Left lung (tissue), 10 donors: ENCODE data around the gene SVEP1. TPM values are rescaled to one million over a fixed set of nuclear protein-coding genes. Genes with fewer than 3 reads are reported as not detected.

Experiments used
- ATAC-seq: fragments of 200-7000 bp; cut with Tn5 transposase; one replicate; pipeline ENCODE4 v1.9.1; 2020; ENCODE audit warnings: moderate library complexity
- DNase-seq, 4 donors: peaks; one replicate each; pipeline ENCODE4 v3.0.0-alpha.2; 2013 to 2020
- H3K27ac ChIP-seq, 2 donors: fragments of 200-600 bp; sonication (generic) in 1 of 2; one replicate each; pipeline versions ENCODE4 v1.5.0 to v1.8.0; 2020 to 2021
- H3K27me3 ChIP-seq, 2 donors: fragments of 200-600 bp; sonication (generic) in 1 of 2; one replicate each; pipeline versions ENCODE4 v1.5.0 to v1.8.0; 2020 to 2021
- H3K36me3 ChIP-seq, 2 donors: fragments of 200-600 bp; sonication (generic) in 1 of 2; one replicate each; pipeline versions ENCODE4 v1.5.0 to v1.8.0; 2020 to 2021
- H3K4me1 ChIP-seq, 2 donors: fragments of 200-600 bp; one replicate each; pipeline ENCODE4 v1.8.0; 2021
- H3K4me3 ChIP-seq, 2 donors: fragments of 200-600 bp; sonication (generic) in 1 of 2; one replicate each; pipeline versions ENCODE4 v1.5.0 to v1.8.0; 2020 to 2021; ENCODE audit warnings: mild to moderate bottlenecking in 1 of 2
- H3K9me3 ChIP-seq, 2 donors: fragments of 200-600 bp; sonication (generic) in 1 of 2; one replicate each; pipeline versions ENCODE4 v1.5.0 to v1.8.0; 2020 to 2021
- intact Hi-C, 2 donors: fragments of 100-400 bp; cut with DNase I; formaldehyde crosslinking; loops; one replicate each; pipeline versions ENCODE4 v1.11.2 to v1.14.2; 2022
- polyA plus RNA-seq, 6 donors: library from polyadenylated mRNA; unstranded; fragments of 120-200 nt; gene quantifications; one replicate each; pipeline ENCODE4 v1.2.1, GENCODE V29; 2013; ENCODE audit not compliant: insufficient read length in 6 of 6
- total RNA-seq, 2 donors: library from RNA; stranded (reverse); fragmentation: NEBNext Ultra II Directional; extraction: Animal tissue kit (Norgen Biotek cat#: 25700); gene quantifications; one replicate each; pipeline ENCODE4 v1.2.1, GENCODE V29; 2021
- TF ChIP-seq, protein P1 (sequence below), 2 donors: fragments of 200-600 bp; sonication (generic) in 1 of 2; IDR thresholded peaks; one replicate each; pipeline versions ENCODE4 v1.5.0 to v1.8.0; 2021; ENCODE audit warnings: antibody characterized with exemption in 2 of 2
- donor health status: DM: no; HTN: yes; CAD: no.
- donor health status: DM: no; HTN: no; CAD: no.

SVEP1 gene
- total and polyA plus RNA-seq, 8 donors = 21.7 to 36.2 (median 27.7) TPM

DNA sequence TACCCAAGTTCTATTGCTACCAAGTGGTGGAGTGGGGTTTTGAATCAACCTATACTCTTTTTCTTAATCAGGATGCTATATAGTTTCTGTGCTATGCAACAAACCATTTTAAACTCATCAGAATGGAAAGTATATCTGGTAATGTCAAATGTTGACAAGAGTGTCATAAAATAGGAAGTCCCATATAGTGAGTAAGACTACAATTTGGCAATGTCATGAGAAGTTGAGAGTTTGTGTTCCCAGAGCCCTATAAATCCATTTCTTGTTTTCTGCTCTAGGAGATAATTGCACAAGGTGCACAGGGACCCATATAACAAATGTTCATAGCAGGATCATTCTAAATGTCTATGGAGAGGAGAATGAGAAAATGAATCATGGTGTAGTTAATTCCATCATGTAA, 132.1 kb downstream of the SVEP1 start:
- Histone ChIP-seq H3K4me3 (no peak overlapping the region), H3K4me1 (no peaks in the 10 kb centered on the region), H3K9me3 (no peaks in the 10 kb centered on the region), H3K27ac (no peak overlapping the region), H3K27me3 (no peaks in the 10 kb centered on the region), H3K36me3 (no peaks in the 10 kb centered on the region)
- TF ChIP-seq, protein P1, sequence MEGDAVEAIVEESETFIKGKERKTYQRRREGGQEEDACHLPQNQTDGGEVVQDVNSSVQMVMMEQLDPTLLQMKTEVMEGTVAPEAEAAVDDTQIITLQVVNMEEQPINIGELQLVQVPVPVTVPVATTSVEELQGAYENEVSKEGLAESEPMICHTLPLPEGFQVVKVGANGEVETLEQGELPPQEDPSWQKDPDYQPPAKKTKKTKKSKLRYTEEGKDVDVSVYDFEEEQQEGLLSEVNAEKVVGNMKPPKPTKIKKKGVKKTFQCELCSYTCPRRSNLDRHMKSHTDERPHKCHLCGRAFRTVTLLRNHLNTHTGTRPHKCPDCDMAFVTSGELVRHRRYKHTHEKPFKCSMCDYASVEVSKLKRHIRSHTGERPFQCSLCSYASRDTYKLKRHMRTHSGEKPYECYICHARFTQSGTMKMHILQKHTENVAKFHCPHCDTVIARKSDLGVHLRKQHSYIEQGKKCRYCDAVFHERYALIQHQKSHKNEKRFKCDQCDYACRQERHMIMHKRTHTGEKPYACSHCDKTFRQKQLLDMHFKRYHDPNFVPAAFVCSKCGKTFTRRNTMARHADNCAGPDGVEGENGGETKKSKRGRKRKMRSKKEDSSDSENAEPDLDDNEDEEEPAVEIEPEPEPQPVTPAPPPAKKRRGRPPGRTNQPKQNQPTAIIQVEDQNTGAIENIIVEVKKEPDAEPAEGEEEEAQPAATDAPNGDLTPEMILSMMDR (IDR thresholded peaks at IDR 0.05) = no peak
- ATAC-seq (no peak), DNase-seq (no peak)
- intact Hi-C loops = no loop called here

DNA sequence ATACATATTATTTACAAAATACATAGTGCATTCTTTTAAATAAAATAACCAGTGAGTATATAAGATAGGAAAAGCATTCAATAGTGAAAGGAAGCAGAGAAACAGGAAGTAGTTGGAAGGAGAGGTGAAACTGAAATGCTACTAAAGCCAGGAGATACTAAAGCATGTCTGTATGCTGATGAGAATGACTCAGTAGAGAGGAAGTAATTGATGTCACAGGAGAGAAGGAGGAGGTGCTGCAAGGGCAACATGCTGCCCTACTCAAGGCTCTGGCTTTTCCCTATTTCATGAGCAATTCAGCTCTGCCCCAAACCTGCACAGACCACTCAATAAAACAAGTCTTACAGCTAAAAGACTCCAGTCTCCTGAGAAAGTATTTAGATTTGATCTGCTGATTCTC, 133.4 kb downstream of the SVEP1 start:
- no peaks in the 10 kb centered on the region for H3K4me1 ChIP-seq
- H3K36me3 ChIP-seq = no peaks in the 10 kb centered on the region
- DNase-seq = no peak
- no peak overlapping the region for H3K4me3 ChIP-seq
- no peak overlapping the region for H3K27ac ChIP-seq
- intact Hi-C loops = no loop called here
- no peaks in the 10 kb centered on the region for H3K27me3 ChIP-seq
- no peaks in the 10 kb centered on the region for H3K9me3 ChIP-seq
- TF ChIP-seq, protein P1 (IDR thresholded peaks at IDR 0.05) = no peak
- no peak for ATAC-seq

DNA sequence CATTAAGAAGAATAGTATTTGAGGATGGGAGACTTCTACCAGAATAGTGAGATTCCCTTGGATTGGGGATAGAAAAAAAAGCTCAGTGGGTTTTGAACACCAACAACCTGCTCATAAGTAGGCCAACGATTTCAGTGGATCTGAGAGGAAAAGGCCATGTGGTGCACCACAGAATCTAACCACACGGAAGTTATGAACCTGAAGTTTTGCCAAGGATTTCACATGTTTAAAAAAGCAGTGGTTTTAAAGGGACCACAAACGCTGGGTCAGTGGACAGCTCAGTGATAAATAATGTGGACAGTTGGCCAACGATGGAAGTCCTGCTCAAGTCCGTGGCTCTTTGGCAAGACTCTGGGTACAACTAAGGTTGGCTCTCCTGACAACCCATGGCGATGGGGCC, 134.6 kb downstream of the SVEP1 start:
- Histone ChIP-seq H3K4me3 (no peak overlapping the region), H3K9me3 (no peaks in the 10 kb centered on the region), H3K27me3 (no peaks in the 10 kb centered on the region), H3K36me3 (no peaks in the 10 kb centered on the region), H3K4me1 (no peaks in the 10 kb centered on the region), H3K27ac (no peak overlapping the region)
- intact Hi-C loops = no loop called here
- DNase-seq (no peak), ATAC-seq (no peak)
- TF ChIP-seq, protein P1 (IDR thresholded peaks at IDR 0.05) = no peak

DNA sequence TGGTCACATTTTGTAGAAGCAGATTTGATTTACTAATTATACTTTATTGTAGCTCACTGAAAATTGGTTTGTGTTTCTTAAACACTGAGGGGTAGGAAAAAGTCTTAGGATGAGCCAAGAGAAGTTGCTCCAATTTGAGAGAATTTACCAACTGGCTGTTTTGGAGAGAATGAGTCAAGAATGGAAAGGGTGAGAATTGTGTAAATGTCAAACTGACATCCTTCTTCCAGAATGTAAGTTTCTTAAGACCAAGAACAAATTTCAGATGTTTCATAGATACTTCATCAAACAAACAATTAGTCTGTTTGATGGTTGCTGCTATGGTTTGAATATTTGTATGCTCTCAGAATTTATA, 135.7 kb downstream of the SVEP1 start:
- Histone ChIP-seq H3K4me3 (no peak overlapping the region), H3K9me3 (no peaks in the 10 kb centered on the region), H3K4me1 (no peaks in the 10 kb centered on the region), H3K27me3 (no peaks in the 10 kb centered on the region), H3K36me3 (no peaks in the 10 kb centered on the region), H3K27ac (no peak overlapping the region)
- TF ChIP-seq, protein P1 (IDR thresholded peaks at IDR 0.05) = no peak
- ATAC-seq (no peak), DNase-seq (no peak)
- intact Hi-C loops = no loop called here

DNA sequence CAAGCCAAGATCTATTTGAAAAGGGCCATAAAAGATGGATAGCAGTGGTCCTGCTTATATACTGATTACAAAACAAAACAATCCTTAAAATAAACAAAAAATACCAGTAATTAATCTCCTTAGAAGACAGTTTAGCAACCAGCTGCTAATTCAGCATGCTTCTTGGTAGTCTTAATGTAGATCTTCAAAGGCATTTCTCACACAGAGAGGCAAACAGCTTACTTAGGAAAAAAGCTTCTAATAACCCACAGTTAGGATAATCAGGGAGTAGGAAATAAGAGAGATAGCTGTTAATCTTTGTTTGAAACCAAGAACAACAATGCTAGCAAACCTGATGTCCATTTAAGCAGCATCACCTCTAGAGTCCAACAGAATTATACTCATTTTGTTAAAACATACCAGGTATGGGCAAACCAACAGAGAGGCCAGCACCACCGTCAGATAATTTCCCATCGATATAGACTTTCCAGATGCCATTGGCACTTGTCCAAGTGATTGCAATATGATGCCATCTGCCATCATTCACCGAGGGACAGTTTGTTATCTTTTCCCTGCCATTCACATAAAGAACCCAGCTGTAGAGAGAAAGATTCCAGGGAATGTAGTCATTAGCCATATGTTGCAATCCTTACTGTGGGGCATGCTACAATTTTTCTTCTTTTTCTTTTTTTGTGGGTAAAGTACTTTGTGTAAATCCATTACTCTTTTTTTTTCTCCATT, 136.2 kb downstream of the SVEP1 start:
- no peaks in the 10 kb centered on the region for H3K9me3 ChIP-seq
- ATAC-seq (no peak), DNase-seq (peak in 1 of 4 donors; percentile 26)
- no peak overlapping the region for H3K4me3 ChIP-seq
- no peaks in the 10 kb centered on the region for H3K4me1 ChIP-seq
- intact Hi-C loops = no loop called here
- no peak overlapping the region for H3K27ac ChIP-seq
- H3K36me3 ChIP-seq = no peaks in the 10 kb centered on the region
- H3K27me3 ChIP-seq = no peaks in the 10 kb centered on the region
- TF ChIP-seq, protein P1 (IDR thresholded peaks at IDR 0.05) = no peak
